ENCODE data around the gene PIK3R5.

The PIK3R5 gene

DNA sequence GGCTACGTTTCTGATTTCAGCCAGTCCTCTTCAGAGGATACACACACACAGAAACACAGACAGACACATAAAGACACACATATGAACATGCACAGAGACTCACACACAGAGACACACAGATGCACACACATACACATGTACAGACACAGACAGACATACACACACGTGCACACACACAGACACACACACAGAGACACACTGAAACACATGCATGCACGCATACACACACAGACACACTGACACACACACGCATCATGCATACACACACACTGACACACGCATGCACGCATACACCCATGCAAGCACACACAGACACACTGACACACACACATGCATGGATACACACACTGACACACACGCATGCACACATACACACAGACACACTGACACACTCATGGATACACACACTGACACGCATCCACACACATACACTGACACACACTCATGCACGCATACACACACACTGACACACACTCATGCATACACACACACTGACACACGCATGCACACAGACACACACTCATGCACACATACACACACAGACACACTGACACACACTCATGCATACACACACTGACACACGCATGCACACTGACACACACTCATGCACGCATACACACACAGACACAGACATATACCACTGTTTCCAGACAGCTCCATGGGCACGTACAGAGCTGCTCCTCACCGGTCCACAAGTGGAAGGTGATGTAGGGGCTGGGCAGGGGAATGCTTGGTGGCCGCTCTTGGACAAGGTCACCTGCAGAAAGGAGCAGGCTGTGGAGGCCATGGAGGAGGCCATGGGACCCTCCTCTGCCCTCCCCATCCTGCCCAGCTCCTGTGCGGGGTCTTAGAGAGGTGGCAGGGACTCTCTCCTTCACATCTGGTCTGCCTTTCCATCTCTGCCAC is 136.2 kb downstream of the PIK3R5 start:
- no peak for DNase-seq (ENCODE audit: low spot score)

Measured in kidney capillary endothelial cell (primary cell).